NCI-H1436 treated with DMSO at 0.1 percent for 48 hours (cell line): ENCODE data around the gene JAM2.
"Not testable (repeated sequence)": the region's sequence is repeated elsewhere in the genome, so short reads cannot be mapped to it uniquely, and the experiment has no call there.

Experiments used
- DNase-seq: peaks from one replicate; lab custom pipeline; 2025; lab: John Stamatoyannopoulos, UW

JAM2 gene

GRCh38 chr21:25646474-25646873 is 7.4 kb downstream of the JAM2 start:
- DNase-seq, result no peak

- no peak for DNase-seq
Measured at GRCh38 chr21:25647647-25648046, 8.6 kb downstream of the JAM2 start.

- no peak for DNase-seq
Measured at GRCh38 chr21:25649146-25649545, 10.1 kb downstream of the JAM2 start.

GRCh38 chr21:25656412-25656811 is 17.4 kb downstream of the JAM2 start:
- no peak for DNase-seq

GRCh38 chr21:25657140-25657539 is 18.1 kb downstream of the JAM2 start:
- no peak for DNase-seq

GRCh38 chr21:25658427-25659035 is 19.5 kb downstream of the JAM2 start:
- no peak for DNase-seq

- no peak for DNase-seq
Measured at GRCh38 chr21:25660233-25660632, 21.2 kb downstream of the JAM2 start.

- no peak for DNase-seq
Measured at GRCh38 chr21:25664491-25664931, 25.5 kb downstream of the JAM2 start.

GRCh38 chr21:25670726-25671125 is 31.7 kb downstream of the JAM2 start:
- no peak for DNase-seq

GRCh38 chr21:25676451-25676850 is 37.4 kb downstream of the JAM2 start:
- no peak for DNase-seq

- no peak for DNase-seq
Measured at GRCh38 chr21:25682382-25682781, 43.3 kb downstream of the JAM2 start.

GRCh38 chr21:25687787-25688186 is 48.7 kb downstream of the JAM2 start:
- no peak for DNase-seq

- DNase-seq, result no peak
Measured at GRCh38 chr21:25688275-25689155, 49.5 kb downstream of the JAM2 start.

- DNase-seq, result no peak
Measured at GRCh38 chr21:25689226-25689625, 50.2 kb downstream of the JAM2 start.

GRCh38 chr21:25691976-25692375 is 52.9 kb downstream of the JAM2 start:
- DNase-seq, result no peak

- DNase-seq, result not testable (repeated sequence)
Measured at GRCh38 chr21:25695461-25695860, 56.4 kb downstream of the JAM2 start.

GRCh38 chr21:25700741-25701140 is 61.7 kb downstream of the JAM2 start:
- no peak for DNase-seq

GRCh38 chr21:25701529-25701928 is 62.5 kb downstream of the JAM2 start:
- DNase-seq, result no peak

GRCh38 chr21:25708467-25709065 is 69.5 kb downstream of the JAM2 start:
- no peak for DNase-seq

- DNase-seq, result no peak
Measured at GRCh38 chr21:25709684-25710265, 70.7 kb downstream of the JAM2 start.

- DNase-seq, result no peak
Measured at GRCh38 chr21:25710550-25710949, 71.5 kb downstream of the JAM2 start.

GRCh38 chr21:25714066-25714465 is 75.0 kb downstream of the JAM2 start:
- not testable (repeated sequence) for DNase-seq
